Iris pigment epithelial cell (primary cell): ENCODE data around the gene ASB4.
"Not testable (repeated sequence)": the region's sequence is repeated elsewhere in the genome, so short reads cannot be mapped to it uniquely, and the experiment has no call there.

ENCODE experiments used
- DNase-seq: peaks from one replicate; pipeline ENCODE4 v3.0.0-alpha.2; 2011; ENCODE audit warnings: low read depth

ASB4 gene, protein sequence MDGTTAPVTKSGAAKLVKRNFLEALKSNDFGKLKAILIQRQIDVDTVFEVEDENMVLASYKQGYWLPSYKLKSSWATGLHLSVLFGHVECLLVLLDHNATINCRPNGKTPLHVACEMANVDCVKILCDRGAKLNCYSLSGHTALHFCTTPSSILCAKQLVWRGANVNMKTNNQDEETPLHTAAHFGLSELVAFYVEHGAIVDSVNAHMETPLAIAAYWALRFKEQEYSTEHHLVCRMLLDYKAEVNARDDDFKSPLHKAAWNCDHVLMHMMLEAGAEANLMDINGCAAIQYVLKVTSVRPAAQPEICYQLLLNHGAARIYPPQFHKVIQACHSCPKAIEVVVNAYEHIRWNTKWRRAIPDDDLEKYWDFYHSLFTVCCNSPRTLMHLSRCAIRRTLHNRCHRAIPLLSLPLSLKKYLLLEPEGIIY

DNA sequence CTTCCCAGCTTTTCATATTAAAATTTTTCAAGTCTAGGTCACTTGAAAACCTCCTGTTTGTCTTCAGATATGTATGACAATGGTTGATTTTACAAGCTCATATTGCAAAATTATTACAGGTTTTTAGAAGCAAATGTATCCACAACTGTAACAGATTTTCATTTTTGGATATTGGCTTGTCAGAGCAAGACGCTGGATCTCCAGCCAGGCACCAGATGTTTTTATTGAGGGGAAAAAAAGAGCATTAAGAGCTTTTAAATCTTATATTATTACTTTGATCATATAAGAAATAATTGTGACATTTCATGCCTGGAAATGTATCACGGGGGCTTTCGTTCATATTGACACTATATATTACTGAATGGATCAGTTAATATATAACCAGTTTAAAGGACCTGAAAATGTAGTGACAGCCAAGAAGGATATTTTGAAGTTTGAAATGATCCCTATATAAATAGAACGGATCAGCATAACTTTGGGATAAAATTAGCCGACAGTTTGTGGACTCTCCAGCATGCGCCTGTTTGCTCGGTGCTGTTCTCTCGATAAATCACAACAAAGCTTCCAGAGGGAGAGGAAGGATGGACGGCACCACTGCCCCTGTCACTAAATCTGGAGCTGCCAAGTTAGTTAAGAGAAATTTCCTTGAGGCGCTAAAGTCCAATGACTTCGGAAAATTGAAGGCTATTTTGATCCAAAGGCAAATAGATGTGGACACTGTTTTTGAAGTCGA, at the start of gene ASB4:
Gene ASB4, plus strand, starts transcription at position 553 of the 733 bp plus-strand sequence. Its CDS starts 29 bp downstream, at position 582.
- no peak for DNase-seq

DNA sequence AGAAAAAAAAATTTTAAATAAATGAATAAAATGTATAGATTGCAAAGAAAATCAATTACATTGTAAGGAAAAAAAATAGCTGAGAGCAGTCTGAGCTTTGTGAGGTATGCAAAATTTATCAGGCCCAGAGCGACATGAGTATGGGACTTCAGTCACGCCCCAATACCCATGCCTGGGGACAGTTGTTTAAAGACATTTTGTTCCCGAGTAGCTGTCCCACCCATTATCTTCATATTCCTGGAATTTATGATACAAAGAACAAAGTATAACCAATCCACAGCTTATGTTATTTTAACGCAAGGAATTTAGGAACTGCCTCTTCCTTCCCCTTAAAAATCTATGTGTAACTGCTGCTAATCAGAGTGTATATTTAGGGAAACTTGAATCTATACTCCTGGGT, 49.3 kb upstream of the ASB4 start:
- DNase-seq = no peak

DNA sequence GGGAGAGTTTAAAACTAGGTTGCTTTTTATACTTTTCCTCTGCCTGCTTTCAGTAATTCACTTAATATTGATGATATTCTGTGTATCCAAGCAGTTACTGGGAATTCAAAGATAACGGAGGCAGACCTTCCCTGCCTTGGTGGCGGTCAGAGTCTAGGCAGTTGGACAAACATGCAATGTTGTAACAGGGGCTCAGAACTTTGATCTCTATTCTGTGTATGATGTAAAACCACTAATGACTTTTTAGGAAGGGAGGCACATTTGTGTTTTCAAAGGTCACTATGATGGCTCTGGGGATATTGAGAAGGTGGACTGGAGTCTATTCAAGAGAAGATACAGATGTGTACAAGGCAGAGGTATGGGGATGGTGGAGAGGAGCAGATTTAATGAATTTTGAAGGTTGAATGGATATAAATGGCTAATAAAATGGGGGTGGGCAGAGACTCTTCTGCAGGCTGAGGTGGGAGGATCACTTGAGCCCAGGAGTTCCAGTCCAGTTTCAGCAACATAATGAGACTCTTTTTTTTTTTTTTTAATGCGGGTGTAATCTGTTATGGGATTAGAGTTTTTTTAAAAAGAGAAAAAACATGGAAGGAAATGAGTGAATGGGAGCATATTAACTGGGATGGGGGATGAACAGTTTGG, 45.2 kb upstream of the ASB4 start:
- no peak for DNase-seq

DNA sequence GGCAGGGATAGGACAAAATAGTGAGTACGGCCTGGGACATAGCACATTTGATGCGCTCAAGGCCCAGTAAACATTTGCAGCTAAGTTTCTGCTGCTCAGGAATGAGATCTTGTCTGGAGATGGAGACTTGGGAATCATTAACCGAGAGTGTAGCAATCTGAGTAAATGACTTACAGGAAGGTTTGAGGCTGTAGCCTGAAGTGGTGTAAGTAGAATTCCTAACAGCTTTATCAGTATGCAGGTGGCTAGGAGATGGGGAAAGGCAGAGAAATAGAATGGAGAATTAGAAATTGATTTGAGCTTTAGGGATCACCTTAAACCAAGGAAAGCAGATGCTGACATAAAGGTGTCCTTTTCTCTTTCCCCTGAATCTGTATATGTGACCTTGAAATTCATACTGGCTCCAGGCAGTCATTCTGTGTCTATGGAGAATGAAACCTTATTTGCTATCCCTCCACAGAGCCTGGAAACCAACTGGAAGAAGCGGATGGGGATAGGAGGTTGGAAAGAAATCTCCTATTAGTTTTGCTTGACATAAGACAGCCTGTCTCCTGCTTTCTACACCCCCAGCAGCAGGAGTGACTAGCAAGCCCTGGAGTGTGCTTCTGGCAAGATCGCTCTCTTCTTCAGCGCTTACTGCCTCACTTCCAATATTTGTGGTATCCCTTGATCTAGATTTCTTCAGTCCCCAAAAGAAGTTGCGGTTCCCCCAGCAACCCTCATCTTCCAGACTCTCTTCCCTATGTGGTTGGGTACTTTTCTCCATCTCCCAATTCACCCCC, 44.5 kb upstream of the ASB4 start:
- no peak for DNase-seq

DNA sequence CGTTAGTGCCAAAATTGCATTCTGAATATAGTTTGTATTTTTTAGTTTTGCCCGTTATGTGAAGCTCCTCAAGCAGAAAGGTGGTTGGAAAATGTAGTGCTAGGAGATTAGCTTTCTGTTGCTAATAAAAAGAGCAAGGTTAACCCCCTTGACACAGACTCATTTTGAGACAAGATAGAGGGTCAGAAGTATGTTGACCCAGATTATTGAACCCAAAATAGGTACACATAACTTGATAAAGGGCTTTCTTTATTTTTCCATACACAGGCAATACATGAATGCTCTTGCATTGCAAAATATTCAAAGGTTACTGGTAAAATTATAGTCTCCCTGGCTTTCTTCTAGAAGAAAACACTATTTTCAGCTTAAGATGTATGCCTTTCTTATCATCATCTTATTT, 40.9 kb upstream of the ASB4 start:
- no peak for DNase-seq

DNA sequence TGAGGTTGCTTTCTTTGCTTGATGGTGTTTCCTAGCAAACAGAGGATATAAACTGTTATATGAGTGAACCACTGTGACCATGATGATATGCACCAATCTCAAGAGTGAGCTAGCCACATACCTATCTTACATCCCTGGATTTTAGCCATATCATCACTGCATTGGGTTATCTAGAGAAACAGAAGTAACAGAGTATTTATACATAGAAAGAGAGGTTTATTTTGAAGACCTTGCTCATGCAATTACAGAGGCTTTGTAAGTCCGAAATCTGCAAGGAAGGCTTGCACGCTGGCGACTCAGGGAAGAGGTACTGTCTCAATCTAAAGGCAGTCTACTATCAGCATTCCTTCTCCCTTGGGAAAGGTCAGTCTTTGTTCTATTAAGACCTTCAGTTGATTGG, 39.1 kb upstream of the ASB4 start:
- no peak for DNase-seq

DNA sequence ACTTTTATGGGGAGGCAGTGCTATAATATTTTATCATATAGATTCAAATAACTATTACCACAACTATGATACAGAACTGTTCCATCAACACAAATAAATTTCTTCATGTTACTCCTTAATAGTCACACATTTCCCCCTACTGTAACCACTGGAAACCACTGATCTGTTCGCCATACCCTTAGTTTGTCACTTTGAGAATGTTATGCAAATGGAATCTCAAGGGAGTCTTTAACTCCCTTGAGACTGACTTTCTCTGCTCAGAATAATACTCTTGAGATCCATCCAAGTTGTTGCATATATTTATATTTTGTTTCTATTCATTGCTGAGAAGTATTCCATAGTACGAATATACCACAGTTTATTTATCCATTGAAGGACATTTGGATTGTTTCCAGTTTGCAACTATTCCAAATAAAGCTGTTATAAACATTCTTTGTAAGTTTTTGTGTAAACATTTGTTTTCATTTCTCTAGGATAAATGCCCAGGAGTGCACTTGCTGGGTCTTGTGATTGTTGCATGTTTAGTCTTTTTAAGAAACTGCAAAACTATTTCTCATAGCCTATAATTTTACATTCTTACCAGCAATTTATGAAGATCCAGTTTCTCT, 31.2 kb upstream of the ASB4 start:
- no peak for DNase-seq

DNA sequence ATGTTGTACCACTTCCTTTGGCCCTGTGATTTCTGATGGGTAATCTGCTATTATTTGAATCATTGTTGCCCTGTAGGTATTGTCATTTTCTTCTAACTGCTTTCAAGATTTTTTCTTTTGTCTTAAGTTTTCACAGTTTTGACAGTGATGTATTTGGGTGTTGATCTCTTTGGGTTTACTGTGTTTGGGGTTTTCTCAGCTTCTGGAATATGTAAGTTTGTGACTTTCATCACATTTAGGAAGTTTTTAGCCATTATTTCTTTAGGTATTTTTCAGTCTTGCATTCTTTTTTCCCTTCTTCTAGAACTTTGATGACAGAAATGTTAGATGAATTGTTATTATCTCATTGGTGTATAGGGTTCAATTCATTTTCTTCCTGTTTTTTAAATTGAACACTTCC, 27.8 kb upstream of the ASB4 start:
- DNase-seq = no peak

DNA sequence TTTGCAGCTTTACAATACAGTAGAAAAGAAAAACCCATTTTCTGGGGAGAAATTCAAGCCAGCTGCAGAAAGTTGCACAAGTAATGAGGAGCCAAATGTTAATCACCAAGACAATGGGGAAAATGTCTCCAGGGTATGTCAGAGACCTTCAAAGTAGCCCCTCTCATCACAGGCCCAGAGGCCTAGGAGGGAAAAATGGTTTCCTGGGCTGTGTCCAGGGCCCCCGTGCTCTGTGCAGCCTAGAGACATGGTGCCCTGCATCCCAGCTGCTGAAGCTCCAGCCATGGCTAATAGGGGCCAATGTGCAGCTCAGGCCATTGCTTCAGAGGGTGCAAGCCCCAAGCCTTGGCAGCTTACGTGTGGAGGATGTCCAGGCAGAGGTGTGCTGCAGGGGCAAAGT, 25.1 kb upstream of the ASB4 start:
- not testable (repeated sequence) for DNase-seq

DNA sequence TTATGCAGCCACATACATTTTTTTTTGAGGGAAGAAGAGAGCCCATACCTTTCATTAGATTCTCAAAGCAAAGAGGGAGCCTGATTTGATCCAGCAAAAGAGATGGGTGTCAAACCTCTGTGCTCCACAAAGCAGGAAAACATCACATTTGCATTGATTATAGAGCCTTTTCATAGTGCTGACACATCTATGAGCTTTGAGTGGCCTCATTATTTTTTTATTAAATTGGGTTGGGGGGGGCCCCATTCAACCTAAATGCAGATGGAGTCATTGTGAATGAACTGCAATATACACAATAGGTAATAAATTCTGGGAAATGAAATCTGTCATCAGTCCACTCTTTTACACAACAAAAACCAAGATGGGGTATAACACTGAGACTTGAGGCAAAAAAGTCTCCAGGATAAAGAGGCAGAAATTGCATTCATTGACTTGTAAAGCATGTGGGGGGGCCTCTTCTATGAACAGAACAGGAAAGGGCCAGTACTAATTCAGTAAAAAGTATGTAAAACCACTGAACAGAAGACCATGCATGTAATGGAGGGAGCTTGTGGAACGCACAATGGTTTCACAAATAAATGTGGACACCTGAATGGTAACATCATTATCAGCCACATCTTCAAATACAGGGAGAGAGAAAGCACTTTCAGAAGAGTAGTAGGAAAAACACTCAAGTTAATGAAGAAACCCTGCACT, 17.7 kb upstream of the ASB4 start:
- no peak for DNase-seq

DNA sequence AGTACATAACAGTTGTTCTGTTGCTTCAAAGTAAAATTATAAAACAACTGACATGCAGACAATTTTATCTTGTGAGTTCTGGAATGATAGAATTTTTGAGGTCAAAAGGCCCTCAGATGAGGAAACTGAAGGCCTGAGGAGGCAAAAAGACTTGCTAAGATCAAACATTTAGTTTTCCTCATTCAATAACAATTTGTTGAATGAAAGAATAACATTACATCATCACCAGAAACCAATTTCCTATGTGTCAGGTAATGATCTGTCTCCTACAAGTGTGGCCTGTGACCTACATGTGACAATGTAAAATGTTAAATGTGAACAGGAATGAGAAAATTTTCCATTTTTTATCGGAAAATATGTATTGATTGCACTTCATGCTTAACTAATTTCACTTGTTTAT, 16.6 kb upstream of the ASB4 start:
- DNase-seq = peak; percentile 46

DNA sequence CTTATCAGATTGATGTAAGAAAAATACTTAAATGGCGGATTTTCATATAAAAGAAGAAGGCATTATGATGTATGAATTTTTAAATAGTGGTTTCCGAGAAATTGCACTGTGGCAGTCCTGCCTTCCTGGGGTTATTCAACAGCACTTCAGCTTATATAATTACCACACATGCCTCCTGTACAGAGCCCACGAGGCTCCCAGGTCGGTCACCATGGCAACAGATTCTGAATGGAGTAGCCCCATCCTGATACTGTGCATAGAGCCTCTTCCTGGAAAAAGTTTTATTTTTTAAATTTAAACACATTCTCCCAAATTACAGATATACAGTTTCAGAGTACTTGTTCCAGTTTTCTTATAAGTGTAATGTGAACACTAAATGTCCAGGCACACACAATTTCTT, 15.9 kb upstream of the ASB4 start:
- no peak for DNase-seq

DNA sequence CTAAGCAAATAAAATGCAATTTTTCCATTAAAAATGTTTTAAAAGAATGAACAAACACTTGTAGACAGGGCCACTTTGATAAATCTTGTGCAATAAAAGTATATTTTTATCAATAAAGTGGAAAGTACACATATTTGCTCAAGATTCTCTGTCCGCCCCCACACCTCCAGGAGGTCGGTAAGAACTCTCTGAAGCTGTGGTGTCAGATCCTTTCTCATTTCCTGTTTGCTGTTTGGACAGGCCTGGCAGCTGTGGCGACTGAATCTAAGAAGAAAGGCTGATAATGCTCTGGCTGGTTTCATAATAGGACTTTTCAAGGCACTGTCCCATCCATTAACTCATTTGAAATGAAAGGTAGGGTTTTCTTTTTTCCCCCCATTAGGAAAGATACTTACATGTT, 15.3 kb upstream of the ASB4 start:
- peak; percentile 92 for DNase-seq

DNA sequence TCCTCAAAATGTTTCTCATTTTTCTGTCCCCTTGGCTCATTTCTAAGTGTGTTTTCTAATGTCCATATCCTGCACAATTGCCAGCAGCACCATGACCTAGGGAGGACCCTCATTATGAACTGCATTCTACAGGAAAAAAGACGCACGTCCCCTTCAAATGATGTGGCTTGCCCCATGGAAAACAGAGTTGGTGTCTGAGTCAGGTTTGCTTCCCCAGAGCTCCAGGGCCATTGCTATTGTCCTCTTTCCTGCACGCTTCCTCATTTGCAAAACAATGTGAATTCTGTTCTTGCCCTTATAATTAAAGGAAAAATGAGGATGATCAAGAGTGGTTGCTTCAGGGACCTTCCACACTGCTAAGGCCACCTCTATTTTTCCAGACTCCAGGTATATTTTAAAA, 14.7 kb upstream of the ASB4 start:
- no peak for DNase-seq

DNA sequence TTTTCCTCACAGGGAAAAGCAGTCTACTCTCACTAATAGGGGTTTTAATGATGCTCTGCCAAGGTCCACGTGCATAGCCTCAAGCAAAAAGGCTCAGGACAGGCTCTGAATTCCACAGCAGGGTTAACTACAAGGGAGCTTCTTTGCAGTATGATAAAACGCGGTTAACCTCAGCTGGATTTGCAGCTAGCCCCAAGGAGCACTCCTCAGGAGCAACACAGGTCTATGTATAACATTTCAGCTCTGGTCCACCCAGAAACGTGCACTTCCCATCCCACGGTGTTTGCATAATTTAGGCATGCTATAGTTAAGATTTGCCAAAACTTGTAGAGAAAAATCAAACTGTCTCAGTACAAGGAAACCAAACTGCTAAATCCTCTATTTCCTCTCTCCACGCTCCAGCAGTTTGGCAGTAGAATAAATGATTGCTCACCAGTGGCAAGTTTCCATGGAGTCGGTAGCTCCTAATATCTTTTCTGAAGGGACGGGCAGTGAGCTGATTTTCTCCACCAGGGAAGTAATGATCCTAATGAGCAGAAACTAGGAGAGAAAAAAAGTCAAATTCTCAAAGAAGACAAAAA, 13.1 kb upstream of the ASB4 start:
- peak; percentile 70 for DNase-seq

DNA sequence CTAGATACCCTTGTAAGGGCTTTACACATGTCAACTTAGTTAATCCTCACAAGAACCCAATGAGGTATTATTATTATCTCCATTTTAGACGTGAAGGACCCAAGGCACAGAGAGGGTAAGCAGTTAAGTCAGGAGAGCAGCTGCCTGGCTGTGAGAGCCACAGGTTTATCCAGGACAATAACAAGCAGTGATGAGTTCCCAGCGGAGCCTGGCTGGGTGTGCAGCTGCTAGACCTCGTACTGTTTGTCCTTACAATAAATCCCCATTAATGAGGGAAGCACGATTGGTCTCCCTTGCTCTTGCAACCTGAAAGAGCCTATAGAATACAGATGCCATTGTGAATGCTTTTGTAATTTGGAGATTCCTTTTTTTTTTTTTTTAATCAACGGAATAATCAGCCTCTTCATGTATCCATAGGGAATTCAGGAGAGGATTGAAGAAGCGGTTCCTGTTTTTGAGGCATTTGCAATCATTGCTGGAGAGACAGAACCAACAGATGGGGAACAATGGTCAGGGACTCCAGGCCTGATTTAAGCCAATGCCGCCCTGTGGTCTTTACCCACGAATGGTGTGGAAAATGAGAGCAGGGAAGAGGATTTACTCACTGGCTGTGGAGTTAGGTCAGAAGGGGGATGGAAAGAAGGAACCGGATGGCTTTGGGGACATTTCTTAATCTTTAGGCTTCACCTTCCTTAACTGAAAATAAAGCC, 12.3 kb upstream of the ASB4 start:
- DNase-seq = no peak

DNA sequence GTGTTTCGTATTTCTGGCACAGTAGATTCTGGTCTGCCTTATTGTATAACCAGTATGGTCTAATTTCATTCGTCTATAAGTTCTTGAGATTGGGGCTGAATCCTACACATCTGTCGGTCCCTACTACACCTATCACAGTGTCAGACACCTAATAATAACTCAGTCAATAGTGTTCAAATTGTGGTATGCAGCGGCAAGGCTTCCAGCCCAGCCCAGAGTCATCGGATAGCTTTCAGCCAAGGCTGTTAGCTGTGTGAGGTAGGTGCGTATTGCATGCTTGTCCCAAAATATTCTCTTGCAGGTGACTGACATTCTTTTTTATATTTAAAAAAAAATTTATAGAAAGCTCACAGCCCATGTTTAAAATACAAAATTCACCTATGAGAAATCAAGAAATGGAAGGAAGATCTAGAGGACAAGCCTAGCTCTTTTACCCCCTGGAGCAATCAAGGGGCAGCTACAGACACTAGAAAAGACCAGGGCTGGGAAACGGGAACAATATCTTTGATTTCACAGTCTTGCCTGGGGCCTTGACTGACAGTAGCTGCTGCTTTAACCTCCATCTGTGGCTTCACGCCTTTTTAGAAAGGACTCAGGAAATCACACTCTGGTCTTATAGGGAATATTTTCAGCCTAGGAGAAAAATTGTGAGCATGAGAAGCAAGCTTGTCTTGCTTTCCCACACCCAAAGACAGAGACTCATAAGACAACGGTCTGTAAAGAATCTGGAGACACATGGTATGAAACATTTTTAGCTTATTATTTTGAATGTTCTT, 9.5 kb upstream of the ASB4 start:
- no peak for DNase-seq

DNA sequence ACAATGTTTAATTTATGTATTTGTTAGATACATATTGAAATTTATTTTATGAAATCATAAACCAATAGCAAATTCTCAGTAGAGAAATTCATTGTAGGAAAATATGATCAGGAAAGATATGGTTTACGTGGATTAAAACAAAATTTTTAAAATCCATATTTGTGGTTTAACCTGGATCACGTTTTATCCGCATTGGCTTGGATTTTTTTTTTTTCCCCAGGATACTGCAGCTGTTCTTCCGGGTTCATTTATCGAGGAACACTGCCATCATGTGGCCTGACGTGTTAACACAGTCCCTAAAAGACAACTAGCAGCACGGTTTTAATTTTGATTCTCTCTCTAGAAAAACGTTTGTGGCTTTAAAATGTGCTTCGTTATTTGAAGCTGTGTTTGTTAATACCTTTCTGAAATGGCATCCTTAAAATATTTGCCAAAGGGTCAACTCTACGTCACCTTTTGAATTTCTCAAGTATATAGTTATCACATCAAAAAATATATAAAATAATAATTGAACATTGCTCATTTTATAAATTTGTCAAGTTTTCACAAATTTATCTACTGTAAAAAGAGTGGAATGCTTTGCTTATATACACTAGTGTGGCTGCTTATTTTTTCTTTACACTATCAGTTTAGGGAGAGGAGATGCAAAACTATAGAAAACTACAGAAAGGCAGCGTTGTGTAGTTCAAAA, 8.7 kb upstream of the ASB4 start:
- DNase-seq = peak; percentile 75
